Thyroid gland (tissue), 4 donors: Measurements from ENCODE around the gene GGNBP2.

ENCODE experiments used
- POLR2A ChIP-seq, 2 donors: fragments of 450-650 bp; IDR thresholded peaks; one replicate each; pipeline ENCODE4 v1.6.1; 2017; ENCODE audit warnings: antibody characterized with exemption in 2 of 2, mild to moderate bottlenecking in 2 of 2, moderate library complexity in 1 of 2
- TF ChIP-seq, protein P1 (sequence below), 6 experiments: fragments of 200-600 bp in 3 of 6; fragments of 450-650 bp in 3 of 6; sonication (generic) in 3 of 6; IDR thresholded peaks; one replicate each; pipeline ENCODE4 v1.5.1; 2016 to 2019; ENCODE audit warnings: antibody characterized with exemption in 6 of 6, mild to moderate bottlenecking in 2 of 6, inconsistent platforms in 1 of 6, moderate library complexity in 1 of 6

- no peak for TF ChIP-seq POLR2A (IDR thresholded peaks at IDR 0.05)
- TF ChIP-seq, protein P1, sequence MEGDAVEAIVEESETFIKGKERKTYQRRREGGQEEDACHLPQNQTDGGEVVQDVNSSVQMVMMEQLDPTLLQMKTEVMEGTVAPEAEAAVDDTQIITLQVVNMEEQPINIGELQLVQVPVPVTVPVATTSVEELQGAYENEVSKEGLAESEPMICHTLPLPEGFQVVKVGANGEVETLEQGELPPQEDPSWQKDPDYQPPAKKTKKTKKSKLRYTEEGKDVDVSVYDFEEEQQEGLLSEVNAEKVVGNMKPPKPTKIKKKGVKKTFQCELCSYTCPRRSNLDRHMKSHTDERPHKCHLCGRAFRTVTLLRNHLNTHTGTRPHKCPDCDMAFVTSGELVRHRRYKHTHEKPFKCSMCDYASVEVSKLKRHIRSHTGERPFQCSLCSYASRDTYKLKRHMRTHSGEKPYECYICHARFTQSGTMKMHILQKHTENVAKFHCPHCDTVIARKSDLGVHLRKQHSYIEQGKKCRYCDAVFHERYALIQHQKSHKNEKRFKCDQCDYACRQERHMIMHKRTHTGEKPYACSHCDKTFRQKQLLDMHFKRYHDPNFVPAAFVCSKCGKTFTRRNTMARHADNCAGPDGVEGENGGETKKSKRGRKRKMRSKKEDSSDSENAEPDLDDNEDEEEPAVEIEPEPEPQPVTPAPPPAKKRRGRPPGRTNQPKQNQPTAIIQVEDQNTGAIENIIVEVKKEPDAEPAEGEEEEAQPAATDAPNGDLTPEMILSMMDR (IDR thresholded peaks at IDR 0.05), result no peak
Measured at GRCh38 chr17:36532435-36532975, 12.2 kb upstream of the GGNBP2 start.
